Astrocyte (in vitro differentiated cells and primary cell): ENCODE data around the gene FN1. TPM values are rescaled to one million over a fixed set of nuclear protein-coding genes. Genes with fewer than 3 reads are reported as not detected.
A peak's percentile ranks its signal among the peaks of the same experiment; 100 is the strongest.

Source experiments
- DNase-seq: peaks from one replicate; pipeline ENCODE4 v3.0.0-alpha.2; 2010; ENCODE audit warnings: low read depth
- FAIRE-seq: peaks from 2 replicates; lab custom pipeline; 2011; peaks lifted over from hg19 to GRCh38; lab: Jason Lieb, UNC
- H2AFZ ChIP-seq: 2 replicates; pipeline ENCODE4 v1.6.0; 2012; ENCODE audit warnings: low read depth, low read length, inconsistent platforms
- H3K27ac ChIP-seq: 2 replicates; pipeline ENCODE4 v1.5.1; 2011; ENCODE audit warnings: low read depth, low read length, inconsistent platforms
- H3K27me3 ChIP-seq: 2 replicates; pipeline ENCODE4 v1.6.0; 2011; ENCODE audit warnings: low read length, inconsistent platforms; ENCODE audit not compliant: insufficient read depth
- H3K36me3 ChIP-seq: 2 replicates; pipeline ENCODE4 v1.5.1; 2011; ENCODE audit warnings: low read length, inconsistent platforms; ENCODE audit not compliant: insufficient read depth
- H3K4me1 ChIP-seq: 2 replicates; pipeline ENCODE4 v1.5.1; 2011; ENCODE audit warnings: low read length, inconsistent platforms; ENCODE audit not compliant: insufficient read depth
- H3K4me2 ChIP-seq: 2 replicates; pipeline ENCODE4 v1.6.0; 2012; ENCODE audit warnings: low read length, inconsistent platforms
- H3K4me3 ChIP-seq: 2 replicates; pipeline ENCODE4 v1.5.1; 2011; ENCODE audit warnings: low read depth, mild to moderate bottlenecking, low read length, inconsistent platforms; ENCODE audit not compliant: insufficient read depth
- H3K79me2 ChIP-seq: 2 replicates; pipeline ENCODE4 v1.6.0; 2012; ENCODE audit warnings: mild to moderate bottlenecking, low read length, inconsistent platforms; ENCODE audit not compliant: insufficient read depth
- H3K9ac ChIP-seq: 2 replicates; pipeline ENCODE4 v1.6.0; 2012; ENCODE audit warnings: mild to moderate bottlenecking, low read length, inconsistent platforms
- H3K9me3 ChIP-seq: 2 replicates; pipeline ENCODE4 v1.5.1; 2012; ENCODE audit warnings: low read depth, mild to moderate bottlenecking, low read length, inconsistent platforms; ENCODE audit not compliant: insufficient read depth
- H4K20me1 ChIP-seq: 2 replicates; pipeline ENCODE4 v1.6.0; 2012; ENCODE audit warnings: low read length, inconsistent platforms; ENCODE audit not compliant: insufficient read depth
- H3K27ac Mint-ChIP-seq: one replicate; pipeline ENCODE4 v1.8.0; 2021; ENCODE audit warnings: mild to moderate bottlenecking, mixed read lengths; ENCODE audit not compliant: unreplicated experiment
- H3K27me3 Mint-ChIP-seq: one replicate; pipeline ENCODE4 v1.8.0; 2021; ENCODE audit warnings: low read depth, mixed read lengths; ENCODE audit not compliant: unreplicated experiment
- H3K36me3 Mint-ChIP-seq: one replicate; pipeline ENCODE4 v1.8.0; 2021; ENCODE audit warnings: low read depth, mixed read lengths; ENCODE audit not compliant: unreplicated experiment
- H3K4me1 Mint-ChIP-seq: one replicate; pipeline ENCODE4 v1.8.0; 2021; ENCODE audit warnings: low read depth, mixed read lengths; ENCODE audit not compliant: unreplicated experiment
- H3K4me3 Mint-ChIP-seq: one replicate; pipeline ENCODE4 v1.8.0; 2021; ENCODE audit warnings: mild to moderate bottlenecking, moderate library complexity, mixed read lengths; ENCODE audit not compliant: unreplicated experiment
- H3K9me3 Mint-ChIP-seq: one replicate; pipeline ENCODE4 v1.8.0; 2021; ENCODE audit warnings: mild to moderate bottlenecking, mixed read lengths; ENCODE audit not compliant: unreplicated experiment
- CTCF ChIP-seq: IDR thresholded peaks from 2 replicates; pipeline ENCODE4 v1.5.1; 2011; ENCODE audit warnings: low read depth, mild to moderate bottlenecking, inconsistent platforms, low read length, moderate library complexity; ENCODE audit not compliant: insufficient read depth
- EZH2 ChIP-seq: IDR thresholded peaks from 2 replicates; pipeline ENCODE4 v1.6.1; 2012; ENCODE audit warnings: mild to moderate bottlenecking, low read length, inconsistent platforms; ENCODE audit not compliant: insufficient read depth
- total RNA-seq: library from RNA; stranded (reverse); gene quantifications from 2 replicates; pipeline ENCODE4 v1.2.1, GENCODE V29; 2021

Gene FN1
- total RNA-seq, 1 donor from 2014 or later, result 17,010 TPM

GRCh38 chr2:215404348-215405012 is 31.4 kb downstream of the FN1 start:
- FAIRE-seq (peak; percentile 69), DNase-seq (no peak)
- peak overlapping the region; percentile 90 for H3K27ac Mint-ChIP-seq
- H3K27me3 ChIP-seq, result no peaks in the 10 kb centered on the region
- TF ChIP-seq CTCF (no peak), EZH2 (no peak)
- H4K20me1 ChIP-seq, result peaks cover 94% of the 10 kb centered on the region
- H3K79me2 ChIP-seq, result peaks cover 27% of the 10 kb centered on the region
- peaks cover 36% of the 10 kb centered on the region for H3K36me3 Mint-ChIP-seq
- H3K9me3 ChIP-seq, result no peaks in the 10 kb centered on the region
- peaks cover 44% of the 10 kb centered on the region for H3K4me1 Mint-ChIP-seq
- peak overlapping the region; percentile 15 for H3K9ac ChIP-seq
- peaks cover 92% of the 10 kb centered on the region for H3K36me3 ChIP-seq
- peaks cover 36% of the 10 kb centered on the region for H3K4me1 ChIP-seq
- H3K4me2 ChIP-seq, result peak overlapping the region; percentile 27
- peak overlapping the region; percentile 66 for H3K4me3 Mint-ChIP-seq
- H2AFZ ChIP-seq, result no peak overlapping the region
- peak overlapping the region; percentile 26 for H3K27ac ChIP-seq
- H3K9me3 Mint-ChIP-seq, result no peaks in the 10 kb centered on the region
- no peaks in the 10 kb centered on the region for H3K27me3 Mint-ChIP-seq
- no peak overlapping the region for H3K4me3 ChIP-seq

GRCh38 chr2:215403441-215404347 is 32.2 kb downstream of the FN1 start:
- H4K20me1 ChIP-seq, result peaks cover 94% of the 10 kb centered on the region
- peaks cover 43% of the 10 kb centered on the region for H3K4me1 Mint-ChIP-seq

More at GRCh38 chr2:215403441-215404347, 32.2 kb downstream of the FN1 start:
- no peak for DNase-seq
- H3K4me1 ChIP-seq, result peaks cover 34% of the 10 kb centered on the region
- Mint-ChIP-seq H3K36me3 (peaks cover 29% of the 10 kb centered on the region), H3K4me3 (no peak overlapping the region), H3K9me3 (no peaks in the 10 kb centered on the region), H3K27me3 (no peaks in the 10 kb centered on the region), H3K27ac (peak overlapping the region; percentile 79)
- H2AFZ ChIP-seq, result no peak overlapping the region
- TF ChIP-seq CTCF (no peak), EZH2 (no peak)
- H3K27ac ChIP-seq, result no peak overlapping the region
- peaks cover 92% of the 10 kb centered on the region for H3K36me3 ChIP-seq
- peaks cover 26% of the 10 kb centered on the region for H3K79me2 ChIP-seq
- no peaks in the 10 kb centered on the region for H3K27me3 ChIP-seq
- no peak overlapping the region for H3K4me3 ChIP-seq
- peak; percentile 43 for FAIRE-seq
- H3K4me2 ChIP-seq, result peak overlapping the region; percentile 41
- no peak overlapping the region for H3K9ac ChIP-seq
- no peaks in the 10 kb centered on the region for H3K9me3 ChIP-seq
